Inferior parietal cortex (tissue), 1 donor: Measurements from ENCODE around the gene DOK6.

Experiments
- DNase-seq: peaks from one replicate; pipeline ENCODE4 v3.0.0-alpha.2; 2016; ENCODE audit errors: extremely low spot score

Gene DOK6

GRCh38 chr18:69435000-69435399 lies 34.3 kb downstream of the DOK6 start:
- no peak for DNase-seq

GRCh38 chr18:69444221-69444620 lies 43.5 kb downstream of the DOK6 start:
- DNase-seq: no peak

GRCh38 chr18:69447886-69448285 lies 47.2 kb downstream of the DOK6 start:
- DNase-seq: no peak

- no peak for DNase-seq
Measured at GRCh38 chr18:69455125-69455524, 54.4 kb downstream of the DOK6 start.

- no peak for DNase-seq
Measured at GRCh38 chr18:69469444-69469919, 68.8 kb downstream of the DOK6 start.

- no peak for DNase-seq
Measured at GRCh38 chr18:69480460-69480859, 79.8 kb downstream of the DOK6 start.

- DNase-seq: no peak
Measured at GRCh38 chr18:69483574-69483973, 82.9 kb downstream of the DOK6 start.

- DNase-seq: no peak
Measured at GRCh38 chr18:69484699-69485396, 84.2 kb downstream of the DOK6 start.

- no peak for DNase-seq
Measured at GRCh38 chr18:69487488-69488394, 87.1 kb downstream of the DOK6 start.

GRCh38 chr18:69490072-69490471 lies 89.4 kb downstream of the DOK6 start:
- DNase-seq: no peak

- no peak for DNase-seq
Measured at GRCh38 chr18:69490813-69491212, 90.1 kb downstream of the DOK6 start.

- no peak for DNase-seq
Measured at GRCh38 chr18:69491576-69491975, 90.9 kb downstream of the DOK6 start.

GRCh38 chr18:69492861-69493260 lies 92.2 kb downstream of the DOK6 start:
- DNase-seq: no peak

- no peak for DNase-seq
Measured at GRCh38 chr18:69494841-69495240, 94.2 kb downstream of the DOK6 start.

GRCh38 chr18:69495338-69495737 lies 94.7 kb downstream of the DOK6 start:
- no peak for DNase-seq

GRCh38 chr18:69495841-69496533 lies 95.3 kb downstream of the DOK6 start:
- DNase-seq: no peak

GRCh38 chr18:69518989-69519388 lies 118.3 kb downstream of the DOK6 start:
- no peak for DNase-seq

- no peak for DNase-seq
Measured at GRCh38 chr18:69523582-69523981, 122.9 kb downstream of the DOK6 start.

GRCh38 chr18:69528435-69528834 lies 127.7 kb downstream of the DOK6 start:
- DNase-seq: no peak

- DNase-seq: no peak
Measured at GRCh38 chr18:69529151-69529550, 128.5 kb downstream of the DOK6 start.

GRCh38 chr18:69531973-69532372 lies 131.3 kb downstream of the DOK6 start:
- DNase-seq: no peak

GRCh38 chr18:69537183-69537582 lies 136.5 kb downstream of the DOK6 start:
- no peak for DNase-seq
